Neuronal stem cell (in vitro differentiated cells): ENCODE results near the gene BICD1.
"Not testable (repeated sequence)": the region's sequence is repeated elsewhere in the genome, so short reads cannot be mapped to it uniquely, and the experiment has no call there.

Experiments used
- DNase-seq: peaks from one replicate; pipeline ENCODE4 v3.0.0-alpha.2; 2013; ENCODE audit warnings: low spot score
- H2AFZ ChIP-seq: one replicate; pipeline ENCODE4 v1.6.1; 2013; ENCODE audit warnings: mild to moderate bottlenecking, low read length, inconsistent platforms
- H2AK5ac ChIP-seq: 2 replicates; pipeline ENCODE4 v1.6.1; 2013; ENCODE audit warnings: low read depth, mild to moderate bottlenecking, inconsistent platforms, low read length, moderate library complexity, mixed read lengths
- H2BK120ac ChIP-seq: 2 replicates; pipeline ENCODE4 v1.6.1; 2013; ENCODE audit warnings: low read depth, mild to moderate bottlenecking, inconsistent platforms, low read length, moderate library complexity, mixed read lengths
- H2BK12ac ChIP-seq: one replicate; pipeline ENCODE4 v1.6.1; 2013; ENCODE audit warnings: low read length, inconsistent platforms
- H2BK15ac ChIP-seq: 2 replicates; pipeline ENCODE4 v1.6.1; 2013; ENCODE audit warnings: mild to moderate bottlenecking, low read length, inconsistent platforms, mixed read lengths
- H2BK5ac ChIP-seq: one replicate; pipeline ENCODE4 v1.6.1; 2013; ENCODE audit warnings: inconsistent platforms, mild to moderate bottlenecking, low read length, moderate library complexity
- H3K14ac ChIP-seq: one replicate; pipeline ENCODE4 v1.6.1; 2013; ENCODE audit warnings: low read length, inconsistent platforms
- H3K18ac ChIP-seq: 2 replicates; pipeline ENCODE4 v1.6.1; 2013; ENCODE audit warnings: low read length, inconsistent platforms
- H3K23ac ChIP-seq: 2 replicates; pipeline ENCODE4 v1.6.1; 2013; ENCODE audit warnings: low read depth, mild to moderate bottlenecking, mixed read lengths, low read length, inconsistent platforms; ENCODE audit not compliant: poor library complexity
- H3K27ac ChIP-seq: replicated peaks from 3 replicates; pipeline ENCODE4 v1.5.1; 2013; ENCODE audit warnings: low read length, inconsistent platforms
- H3K27me3 ChIP-seq, 3 experiments: 2 replicates each; pipeline ENCODE4 v1.6.1; 2013; ENCODE audit warnings: low read length in 3 of 3, mild to moderate bottlenecking in 2 of 3, inconsistent platforms in 1 of 3, low read depth in 1 of 3, mixed read lengths in 1 of 3, moderate library complexity in 1 of 3; ENCODE audit not compliant: control insufficient read depth in 3 of 3, insufficient read depth in 3 of 3
- H3K36me3 ChIP-seq, 2 donors: replicated peaks in 1 of 2; 2 replicates each; pipeline ENCODE4 v1.6.1; 2013; ENCODE audit warnings: low read length in 2 of 2; ENCODE audit not compliant: control insufficient read depth in 2 of 2, insufficient read depth in 2 of 2
- H3K4ac ChIP-seq: 2 replicates; pipeline ENCODE4 v1.6.1; 2013; ENCODE audit warnings: inconsistent platforms, mild to moderate bottlenecking, low read length, moderate library complexity
- H3K4me1 ChIP-seq, 2 donors: 1 replicate in 1 of 2; 2 replicates in 1 of 2; pipeline ENCODE4 v1.6.1; 2013; ENCODE audit warnings: low read length in 2 of 2, low read depth in 1 of 2; ENCODE audit not compliant: control insufficient read depth in 2 of 2, insufficient read depth in 1 of 2
- H3K4me2 ChIP-seq: one replicate; pipeline ENCODE4 v1.6.1; 2013; ENCODE audit warnings: mild to moderate bottlenecking, low read length, inconsistent platforms; ENCODE audit not compliant: insufficient read depth, poor library complexity, severe bottlenecking
- H3K4me3 ChIP-seq, 2 donors: 2 replicates each; pipeline ENCODE4 v1.5.1; 2013; ENCODE audit warnings: low read length in 2 of 2, mild to moderate bottlenecking in 2 of 2, inconsistent platforms in 1 of 2, moderate library complexity in 1 of 2
- H3K79me1 ChIP-seq: one replicate; pipeline ENCODE4 v1.6.1; 2013; ENCODE audit warnings: low read depth, mild to moderate bottlenecking, inconsistent platforms, low read length, moderate library complexity
- H3K9ac ChIP-seq: one replicate; pipeline ENCODE4 v1.6.1; 2013; ENCODE audit warnings: mild to moderate bottlenecking, low read depth, low read length, inconsistent platforms; ENCODE audit not compliant: poor library complexity
- H3K9me3 ChIP-seq, 2 donors: replicated peaks in 1 of 2; 2 replicates each; pipeline versions ENCODE3 to v1.6.1; 2013; ENCODE audit warnings: low read length in 2 of 2, mild to moderate bottlenecking in 2 of 2, inconsistent platforms in 1 of 2, low read depth in 1 of 2, mixed read lengths in 1 of 2, moderate library complexity in 1 of 2; ENCODE audit not compliant: control insufficient read depth in 2 of 2, insufficient read depth in 1 of 2
- H4K8ac ChIP-seq: one replicate; pipeline ENCODE4 v1.6.1; 2013; ENCODE audit warnings: low read depth, mild to moderate bottlenecking, inconsistent platforms, low read length, moderate library complexity
- H4K91ac ChIP-seq: one replicate; pipeline ENCODE4 v1.6.1; 2013; ENCODE audit warnings: low read length, low read depth, mild to moderate bottlenecking, inconsistent platforms; ENCODE audit not compliant: poor library complexity
- WGBS, 2 donors: extraction: QIAGEN DNeasy Blood & Tissue Kit; methylation state at CpG; one replicate each; pipeline ENCODE4 v1.1.7; 2013; ENCODE audit warnings: missing lambda C conversion rate in 2 of 2, mixed read lengths in 1 of 2; ENCODE audit not compliant: insufficient read length in 2 of 2, insufficient replicate concordance in 1 of 2; ENCODE audit errors: extremely low coverage in 2 of 2; 5-methylcytosine and 5-hydroxymethylcytosine counted together

BICD1 gene

GRCh38 chr12:32273712-32274111 is 167.1 kb downstream of the BICD1 start:
- H3K27me3 ChIP-seq: no peaks in the 10 kb centered on the region

GRCh38 chr12:32274665-32275064 is 168.0 kb downstream of the BICD1 start:
- no peak overlapping the region for H4K91ac ChIP-seq
- no peak overlapping the region for H2BK12ac ChIP-seq
- H2AK5ac ChIP-seq: no peak overlapping the region
- no peak overlapping the region for H3K23ac ChIP-seq
- no peak overlapping the region for H3K4me3 ChIP-seq
- H3K27ac ChIP-seq: no peak overlapping the region
- H2BK120ac ChIP-seq: no peak overlapping the region
- no peaks in the 10 kb centered on the region for H3K79me1 ChIP-seq
- no peak overlapping the region for H2AFZ ChIP-seq
- WGBS, 2 donors: no CpG with 5 or more reads among the region's 2 CpGs
- H3K14ac ChIP-seq: no peak overlapping the region
- no peak overlapping the region for H2BK15ac ChIP-seq
- no peak for DNase-seq
- no peak overlapping the region for H4K8ac ChIP-seq
- no peak overlapping the region for H3K4ac ChIP-seq
- H3K4me1 ChIP-seq: peaks cover 15 to 21% of the 10 kb centered on the region in 2 donors
- no peaks in the 10 kb centered on the region for H3K36me3 ChIP-seq
- no peak overlapping the region for H3K4me2 ChIP-seq
- no peak overlapping the region for H2BK5ac ChIP-seq
- no peaks in the 10 kb centered on the region for H3K27me3 ChIP-seq
- no peak overlapping the region for H3K9ac ChIP-seq
- H3K9me3 ChIP-seq: no peaks in the 10 kb centered on the region
- H3K18ac ChIP-seq: no peak overlapping the region

More at GRCh38 chr12:32273712-32274111, 167.1 kb downstream of the BICD1 start:
- Histone ChIP-seq H2AFZ (peak overlapping the region; percentile 46), H3K9ac (no peak overlapping the region), H3K4me1 (peaks cover 15 to 21% of the 10 kb centered on the region in 2 donors), H3K18ac (no peak overlapping the region), H2BK5ac (no peak overlapping the region), H3K4me3 (no peak overlapping the region), H3K9me3 (no peaks in the 10 kb centered on the region), H2BK12ac (no peak overlapping the region), H3K4ac (no peak overlapping the region), H2BK15ac (no peak overlapping the region), H3K79me1 (no peaks in the 10 kb centered on the region), H3K23ac (no peak overlapping the region), H2BK120ac (no peak overlapping the region), H4K8ac (no peak overlapping the region), H3K14ac (no peak overlapping the region), H3K4me2 (no peak overlapping the region), H3K36me3 (no peaks in the 10 kb centered on the region), H3K27ac (no peak overlapping the region), H4K91ac (no peak overlapping the region), H2AK5ac (no peak overlapping the region)
- no CpG with 5 or more reads among the region's 7 CpGs for WGBS, 2 donors
- peak; percentile 29 for DNase-seq

GRCh38 chr12:32275520-32275919 is 168.9 kb downstream of the BICD1 start:
- WGBS, 2 donors: no CpG with 5 or more reads among the region's 17 CpGs
- not testable (repeated sequence) for H3K4me2 ChIP-seq, H4K8ac ChIP-seq, H3K9me3 ChIP-seq, H3K27me3 ChIP-seq, DNase-seq, H2BK12ac ChIP-seq, H2AK5ac ChIP-seq, H3K27ac ChIP-seq, H3K79me1 ChIP-seq, H3K4me3 ChIP-seq, H3K4ac ChIP-seq, H3K9ac ChIP-seq, H2BK5ac ChIP-seq, H4K91ac ChIP-seq, H3K36me3 ChIP-seq, H2BK120ac ChIP-seq, H2AFZ ChIP-seq, H3K18ac ChIP-seq, H2BK15ac ChIP-seq, H3K14ac ChIP-seq, H3K23ac ChIP-seq
- H3K4me1 ChIP-seq: peaks cover 15 to 21% of the 10 kb centered on the region in 2 donors

- no peak for DNase-seq
- Histone ChIP-seq H3K4me2 (no peak overlapping the region), H3K36me3 (no peaks in the 10 kb centered on the region)
Measured at GRCh38 chr12:32277774-32278173, 171.1 kb downstream of the BICD1 start.

More at GRCh38 chr12:32277774-32278173, 171.1 kb downstream of the BICD1 start:
- H3K18ac ChIP-seq: no peak overlapping the region
- no peak overlapping the region for H3K4ac ChIP-seq
- H3K9ac ChIP-seq: no peak overlapping the region
- no peak overlapping the region for H3K23ac ChIP-seq
- H2AFZ ChIP-seq: no peak overlapping the region
- H4K91ac ChIP-seq: no peak overlapping the region
- no peak overlapping the region for H2BK15ac ChIP-seq
- H3K9me3 ChIP-seq: peaks cover 0 to 4% of the 10 kb centered on the region in 2 donors
- no peaks in the 10 kb centered on the region for H3K27me3 ChIP-seq
- H2BK12ac ChIP-seq: no peak overlapping the region
- no CpG with 5 or more reads among the region's 2 CpGs for WGBS, 2 donors
- no peak overlapping the region for H2BK5ac ChIP-seq
- H3K4me3 ChIP-seq: no peak overlapping the region
- no peak overlapping the region for H3K27ac ChIP-seq
- H2AK5ac ChIP-seq: no peak overlapping the region
- peaks cover 7 to 10% of the 10 kb centered on the region in 2 donors for H3K4me1 ChIP-seq
- no peak overlapping the region for H2BK120ac ChIP-seq
- no peak overlapping the region for H4K8ac ChIP-seq
- H3K79me1 ChIP-seq: no peaks in the 10 kb centered on the region
- H3K14ac ChIP-seq: no peak overlapping the region
